ENCODE results near the gene UGDH.
"Not testable (repeated sequence)": the region's sequence is repeated elsewhere in the genome, so short reads cannot be mapped to it uniquely, and the experiment has no call there.

The UGDH gene

GRCh38 chr4:39527296-39528060 is at the start of gene UGDH:
Gene UGDH (minus strand): TSS chr4:39527439. CDS start chr4:39521512, 5,927 bp downstream.
- peak; percentile 91 for DNase-seq

GRCh38 chr4:39574946-39575345 is 47.7 kb upstream of the UGDH start:
- DNase-seq = no peak

GRCh38 chr4:39571504-39571903 is 44.3 kb upstream of the UGDH start:
- DNase-seq = no peak

- no peak for DNase-seq
These were observed 43.8 kb upstream of the UGDH start for GRCh38 chr4:39571054-39571453.

GRCh38 chr4:39569209-39569608 is 42.0 kb upstream of the UGDH start:
- no peak for DNase-seq

- peak; percentile 25 for DNase-seq
These were observed 41.6 kb upstream of the UGDH start for GRCh38 chr4:39568805-39569204.

GRCh38 chr4:39565878-39566600 is 38.8 kb upstream of the UGDH start:
- DNase-seq = no peak

- DNase-seq = no peak
These were observed 36.2 kb upstream of the UGDH start for GRCh38 chr4:39563346-39563847.

- DNase-seq = no peak
These were observed 35.6 kb upstream of the UGDH start for GRCh38 chr4:39562792-39563191.

- DNase-seq = no peak
These were observed 32.4 kb upstream of the UGDH start for GRCh38 chr4:39559626-39560025.

- DNase-seq = no peak
These were observed 28.2 kb upstream of the UGDH start for GRCh38 chr4:39555472-39555871.

GRCh38 chr4:39548425-39549067 is 21.3 kb upstream of the UGDH start:
- DNase-seq = no peak

GRCh38 chr4:39544580-39545315 is 17.5 kb upstream of the UGDH start:
- DNase-seq = no peak

- not testable (repeated sequence) for DNase-seq
These were observed 16.8 kb upstream of the UGDH start for GRCh38 chr4:39544080-39544479.

- DNase-seq = no peak
These were observed 15.8 kb upstream of the UGDH start for GRCh38 chr4:39543034-39543433.

- DNase-seq = no peak
These were observed 15.4 kb upstream of the UGDH start for GRCh38 chr4:39542611-39543012.

GRCh38 chr4:39541987-39542610 is 14.9 kb upstream of the UGDH start:
- DNase-seq = no peak

- no peak for DNase-seq
These were observed 11.9 kb upstream of the UGDH start for GRCh38 chr4:39539089-39539611.

- no peak for DNase-seq
These were observed 6.3 kb upstream of the UGDH start for GRCh38 chr4:39533541-39533940.

- DNase-seq = not testable (repeated sequence)
These were observed 5.0 kb upstream of the UGDH start for GRCh38 chr4:39532237-39532636.

- DNase-seq = no peak
These were observed 3.4 kb upstream of the UGDH start for GRCh38 chr4:39530682-39531081.

GRCh38 chr4:39529534-39529933 is 2.3 kb upstream of the UGDH start:
- no peak for DNase-seq
